Stimulated activated CD4-positive, alpha-beta T cell treated with anti-CD3 and anti-CD28 coated beads, TNF-alpha, amount 100 ng/mL, for 48 hours (primary cell): ENCODE measurements around the gene CES4A.
"Not testable (repeated sequence)": the region's sequence is repeated elsewhere in the genome, so short reads cannot be mapped to it uniquely, and the experiment has no call there.

Experiments used
- DNase-seq, 3 donors: peaks; one replicate each; pipeline ENCODE4 v3.0.0-alpha.2; 2020; ENCODE audit warnings: low read depth in 3 of 3

CES4A gene

GRCh38 chr16:66988197-66988788 is at the start of gene CES4A:
CES4A (plus strand) TSS chr16:66988589; CDS start chr16:66988773, 184 bp downstream.
- no peak for DNase-seq

DNA sequence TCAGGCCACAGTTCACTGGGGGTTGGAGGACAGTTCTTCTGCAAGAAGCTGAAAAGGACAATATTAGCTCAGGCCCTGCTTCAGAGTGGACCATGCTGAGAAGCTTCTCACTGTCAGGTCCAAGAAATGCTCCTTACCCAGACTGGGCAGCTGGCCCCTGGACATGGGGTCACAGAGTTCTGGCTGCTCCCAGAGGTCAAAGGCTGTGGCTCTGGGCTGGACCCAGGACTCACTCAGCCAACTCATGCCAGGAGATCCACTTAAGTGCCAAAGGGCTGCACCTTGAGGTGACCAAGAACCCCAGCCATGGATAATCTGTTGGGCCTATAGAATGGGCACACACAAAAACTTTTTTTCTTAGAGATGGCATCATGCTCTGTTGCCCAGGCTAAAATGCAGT is 49.0 kb upstream of the CES4A start:
- DNase-seq = no peak

GRCh38 chr16:66940236-66940635 is 48.2 kb upstream of the CES4A start:
- DNase-seq = no peak

GRCh38 chr16:66942981-66943380 is 45.4 kb upstream of the CES4A start:
- no peak for DNase-seq

DNA sequence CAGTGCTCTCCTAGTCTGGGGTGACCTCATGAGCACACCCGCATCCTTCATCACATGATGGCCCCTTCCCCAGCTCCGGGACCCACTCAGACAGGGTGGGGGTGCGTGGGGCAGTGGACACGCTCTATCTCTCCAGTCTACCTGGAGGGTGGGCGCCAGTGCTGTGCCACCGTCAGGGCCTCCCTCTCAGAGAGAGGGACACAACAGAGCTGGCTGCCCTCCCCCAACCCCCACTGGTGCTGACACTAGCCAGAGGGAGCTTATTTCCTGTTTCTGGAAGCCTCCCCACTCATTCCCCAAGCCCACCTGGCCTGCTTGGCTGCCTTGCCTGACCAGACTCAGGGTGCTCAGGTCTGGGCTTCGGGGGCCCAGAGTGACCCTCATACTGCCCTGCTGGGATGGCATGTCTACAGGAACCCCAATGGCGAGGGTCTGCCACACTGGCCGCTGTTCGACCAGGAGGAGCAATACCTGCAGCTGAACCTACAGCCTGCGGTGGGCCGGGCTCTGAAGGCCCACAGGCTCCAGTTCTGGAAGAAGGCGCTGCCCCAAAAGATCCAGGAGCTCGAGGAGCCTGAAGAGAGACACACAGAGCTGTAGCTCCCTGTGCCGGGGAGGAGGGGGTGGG is 44.8 kb upstream of the CES4A start:
- DNase-seq = no peak

GRCh38 chr16:66944054-66944441 is 44.3 kb upstream of the CES4A start:
- DNase-seq = no peak

GRCh38 chr16:66944971-66945370 is 43.4 kb upstream of the CES4A start:
- not testable (repeated sequence) for DNase-seq

DNA sequence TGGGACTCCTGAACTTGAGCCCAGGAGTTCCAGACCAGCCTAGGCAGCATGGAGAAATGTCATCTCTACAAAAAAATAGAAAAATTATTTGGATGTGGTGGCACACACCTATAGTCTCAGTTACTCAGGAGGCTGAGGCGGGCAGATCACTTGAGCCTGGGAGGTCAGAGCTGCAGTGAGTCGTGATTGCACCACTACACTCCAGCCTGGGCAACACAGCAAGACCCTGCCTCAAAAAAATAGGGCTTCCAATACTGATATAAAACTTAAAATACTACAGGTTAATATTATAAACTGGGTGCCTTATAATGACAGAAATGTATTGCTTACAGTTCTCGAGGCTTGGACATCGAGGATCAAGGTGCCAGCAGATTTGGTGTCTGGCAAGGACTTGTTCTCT is 42.5 kb upstream of the CES4A start:
- no peak for DNase-seq

- DNase-seq = no peak
Measured at GRCh38 chr16:66946541-66946940, 41.8 kb upstream of the CES4A start.

DNA sequence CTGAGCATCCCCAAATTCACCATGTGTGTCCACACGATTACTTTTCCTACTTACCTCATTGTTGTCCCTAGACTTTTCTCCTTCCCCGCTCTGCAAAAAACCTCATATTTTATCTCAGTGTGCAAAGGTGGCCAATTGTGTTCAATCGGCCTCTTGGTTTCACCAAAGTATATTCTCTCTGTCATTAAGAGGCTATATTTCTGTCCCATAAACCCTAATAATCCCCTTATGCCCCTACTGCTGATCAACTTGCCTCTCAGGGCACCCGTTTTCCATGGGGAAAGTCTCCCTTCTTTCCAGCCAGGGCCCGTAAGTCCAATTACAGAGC is 41.5 kb upstream of the CES4A start:
- DNase-seq = no peak

DNA sequence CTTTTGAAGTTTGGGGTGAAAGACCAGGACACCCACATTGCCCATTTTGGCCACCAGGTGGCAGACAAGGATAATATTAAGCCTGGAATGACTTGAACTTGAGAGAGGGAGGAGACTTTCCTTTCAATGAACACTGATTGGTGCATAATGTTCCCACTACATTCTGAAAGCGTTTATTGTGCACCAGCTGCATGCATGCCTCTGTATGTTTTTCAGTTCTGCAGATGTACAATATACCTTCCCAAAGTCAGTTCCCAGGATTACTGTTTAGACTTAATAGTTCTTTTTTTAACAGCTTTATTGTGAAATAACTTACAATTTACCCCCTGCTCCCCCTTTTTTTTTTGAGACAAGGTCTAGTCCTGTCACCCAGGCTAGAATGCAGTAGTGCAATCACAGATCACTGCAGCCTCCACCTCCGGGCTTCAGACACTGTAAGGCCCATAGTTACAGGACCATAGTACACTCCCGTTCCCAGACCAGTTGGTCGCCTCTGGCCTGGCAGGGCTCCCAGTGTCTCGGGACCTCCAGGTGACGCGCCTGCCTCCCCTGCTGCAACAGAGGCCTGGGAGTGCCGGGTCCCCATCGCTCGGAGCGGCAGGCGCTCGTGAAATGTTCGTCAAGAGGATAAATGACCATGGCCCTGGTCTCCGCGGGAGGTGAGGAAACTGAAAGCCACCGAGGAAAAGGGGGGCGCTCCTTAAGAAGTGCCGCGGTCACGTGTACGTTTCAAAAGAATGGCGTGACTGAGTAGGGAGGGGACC is 40.9 kb upstream of the CES4A start:
- DNase-seq = peak; percentile 65 to 75 (median 75)

DNA sequence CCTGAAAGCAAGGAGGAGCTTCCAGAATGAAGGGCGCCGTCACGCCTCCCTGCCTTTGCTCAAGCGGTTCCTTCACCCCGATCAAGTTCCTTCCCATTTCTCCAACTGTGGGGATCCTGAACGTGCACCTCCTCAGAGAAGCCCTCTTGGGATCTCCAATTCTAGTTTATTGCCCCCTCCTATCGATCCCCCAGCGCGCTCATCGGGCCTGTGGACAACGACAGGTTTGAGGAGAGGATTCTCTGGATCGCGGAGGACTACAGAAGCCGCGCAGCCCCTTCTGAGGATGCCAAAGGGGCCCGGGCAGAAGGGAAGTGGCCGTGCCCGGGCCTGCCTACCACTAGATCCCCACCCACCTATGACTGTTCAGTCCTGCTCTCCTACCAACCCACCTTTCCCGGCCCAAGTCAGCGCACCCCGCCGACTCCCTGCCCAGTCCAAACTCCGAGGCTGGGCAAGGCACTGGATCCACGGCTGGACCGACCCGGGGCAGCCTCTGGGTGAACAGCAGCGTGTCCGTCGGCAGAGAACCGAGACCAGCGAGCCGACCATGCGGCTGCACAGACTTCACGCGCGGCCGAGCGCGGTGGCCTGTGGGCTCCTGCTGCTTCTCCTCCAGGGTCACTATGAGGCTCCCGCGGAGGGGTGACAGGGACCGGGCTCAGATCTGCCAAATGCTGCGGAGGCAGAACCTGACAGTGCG is 40.1 kb upstream of the CES4A start:
- no peak for DNase-seq

- DNase-seq = no peak
Measured at GRCh38 chr16:66948837-66949225, 39.6 kb upstream of the CES4A start.

- no peak for DNase-seq
Measured at GRCh38 chr16:66949472-66949871, 38.9 kb upstream of the CES4A start.

GRCh38 chr16:66950437-66950836 is 38.0 kb upstream of the CES4A start:
- DNase-seq = no peak

- DNase-seq = no peak
Measured at GRCh38 chr16:66950971-66951790, 37.2 kb upstream of the CES4A start.

GRCh38 chr16:66952430-66953110 is 35.8 kb upstream of the CES4A start:
- no peak for DNase-seq

GRCh38 chr16:66953462-66954096 is 34.8 kb upstream of the CES4A start:
- no peak for DNase-seq

- DNase-seq = peak; percentile 55 to 79 (median 58)
Measured at GRCh38 chr16:66954097-66954659, 34.2 kb upstream of the CES4A start.
